Keratinocyte (primary cell): ENCODE data around the gene TSPAN2. TPM values are rescaled to one million over a fixed set of nuclear protein-coding genes. Genes with fewer than 3 reads are reported as not detected.

Source experiments
- DNase-seq: peaks from one replicate; pipeline ENCODE4 v3.0.0-alpha.2; 2011; ENCODE audit warnings: low read depth, missing footprints, low spot score
- FAIRE-seq: peaks from 2 replicates; lab custom pipeline; 2011; peaks lifted over from hg19 to GRCh38; lab: Jason Lieb, UNC
- H2AFZ ChIP-seq: 2 replicates; pipeline ENCODE4 v1.6.0; 2012; ENCODE audit warnings: low read length, control low read depth, inconsistent platforms; ENCODE audit not compliant: control insufficient read depth
- H3K27ac ChIP-seq: 2 replicates; pipeline ENCODE4 v1.5.1; 2011; ENCODE audit warnings: low read length; ENCODE audit not compliant: control insufficient read depth, insufficient read depth
- H3K27me3 ChIP-seq: 3 replicates; pipeline ENCODE4 v1.6.0; 2011; ENCODE audit warnings: low read length; ENCODE audit not compliant: control insufficient read depth, insufficient read depth; ENCODE audit errors: extremely low read depth
- H3K36me3 ChIP-seq, 2 experiments: 2 replicates in 1 of 2; 3 replicates in 1 of 2; pipeline ENCODE4 v1.5.1; 2011; ENCODE audit warnings: low read length in 2 of 2, mild to moderate bottlenecking in 1 of 2; ENCODE audit not compliant: control insufficient read depth in 2 of 2, insufficient read depth in 2 of 2; ENCODE audit errors: extremely low read depth in 1 of 2
- H3K4me1 ChIP-seq: 3 replicates; pipeline ENCODE4 v1.5.1; 2011; ENCODE audit warnings: low read length; ENCODE audit not compliant: control insufficient read depth, insufficient read depth; ENCODE audit errors: extremely low read depth
- H3K4me2 ChIP-seq: 3 replicates; pipeline ENCODE4 v1.6.0; 2011; ENCODE audit warnings: low read depth, low read length; ENCODE audit not compliant: control insufficient read depth, insufficient read depth; ENCODE audit errors: extremely low read depth
- H3K4me3 ChIP-seq, 3 experiments: fragments of 200-600 bp in 1 of 3; sonication (generic) in 1 of 3; 2 replicates in 2 of 3; 3 replicates in 1 of 3; pipeline ENCODE4 v1.5.1; 2011 to 2016; ENCODE audit warnings: low read length in 3 of 3, mild to moderate bottlenecking in 3 of 3, control low read depth in 2 of 3, inconsistent platforms in 1 of 3, low read depth in 1 of 3, mixed read lengths in 1 of 3, mixed run types in 1 of 3, moderate library complexity in 1 of 3; ENCODE audit not compliant: control insufficient read depth in 2 of 3, insufficient read depth in 2 of 3; ENCODE audit errors: extremely low read depth in 1 of 3
- H3K79me2 ChIP-seq: 2 replicates; pipeline ENCODE4 v1.6.0; 2012; ENCODE audit warnings: low read length; ENCODE audit not compliant: control insufficient read depth, insufficient read depth
- H3K9ac ChIP-seq: 3 replicates; pipeline ENCODE4 v1.6.0; 2011; ENCODE audit warnings: low read length; ENCODE audit not compliant: control insufficient read depth, insufficient read depth; ENCODE audit errors: extremely low read depth
- H3K9me1 ChIP-seq: 3 replicates; pipeline ENCODE4 v1.6.0; 2011; ENCODE audit warnings: low read length; ENCODE audit not compliant: control insufficient read depth, insufficient read depth; ENCODE audit errors: extremely low read depth
- H3K9me3 ChIP-seq: 2 replicates; pipeline ENCODE4 v1.5.1; 2012; ENCODE audit warnings: low read depth, low read length; ENCODE audit not compliant: control insufficient read depth
- H4K20me1 ChIP-seq: 3 replicates; pipeline ENCODE4 v1.6.0; 2011; ENCODE audit warnings: low read length; ENCODE audit not compliant: control insufficient read depth, insufficient read depth; ENCODE audit errors: extremely low read depth
- EZH2 ChIP-seq: IDR thresholded peaks from one replicate; pipeline ENCODE4 v1.6.1; 2012; ENCODE audit warnings: inconsistent platforms, mild to moderate bottlenecking, low read length, moderate library complexity
- dilution Hi-C: fragments of 300-500 bp; cut with MboI; formaldehyde crosslinking; loops from one replicate; pipeline ENCODE4 v1.7.0; 2020; ENCODE audit warnings: low sequenced_read_pairs; ENCODE audit not compliant: extremely low pct_ligation_motif_present
- polyA plus RNA-seq, 5 experiments: library from polyadenylated mRNA; depleted of rRNA in 3 of 5; stranded (reverse) in 3 of 5; stranded (forward) in 1 of 5; unstranded in 1 of 5; fragments of >200 nt; gene quantifications; 1 replicate in 1 of 5; 2 replicates in 3 of 5; 3 replicates in 1 of 5; pipeline versions ENCODE4 v1.2.1 to v1.2.3, GENCODE V29; 2011 to 2012; ENCODE audit warnings: missing spikeins in 2 of 5, low read depth in 1 of 5, low replicate concordance in 1 of 5
- TF ChIP-seq, protein P1 (sequence below), 3 experiments: IDR thresholded peaks in 1 of 3; conservative IDR thresholded peaks in 1 of 3; optimal IDR thresholded peaks in 1 of 3; 2 replicates in 2 of 3; 3 replicates in 1 of 3; pipeline versions ENCODE3 to v1.5.1; 2011; ENCODE audit warnings: low read length in 3 of 3, mild to moderate bottlenecking in 3 of 3, moderate library complexity in 2 of 3, control low read depth in 1 of 3, inconsistent platforms in 1 of 3; ENCODE audit not compliant: insufficient read depth in 2 of 3; ENCODE audit errors: extremely low read depth in 1 of 3

Gene TSPAN2
- polyA plus RNA-seq, 1 donor (not counting 4 experiments of a cell fraction or from before 2014, with no cell fraction given), result 0.37 TPM

DNA sequence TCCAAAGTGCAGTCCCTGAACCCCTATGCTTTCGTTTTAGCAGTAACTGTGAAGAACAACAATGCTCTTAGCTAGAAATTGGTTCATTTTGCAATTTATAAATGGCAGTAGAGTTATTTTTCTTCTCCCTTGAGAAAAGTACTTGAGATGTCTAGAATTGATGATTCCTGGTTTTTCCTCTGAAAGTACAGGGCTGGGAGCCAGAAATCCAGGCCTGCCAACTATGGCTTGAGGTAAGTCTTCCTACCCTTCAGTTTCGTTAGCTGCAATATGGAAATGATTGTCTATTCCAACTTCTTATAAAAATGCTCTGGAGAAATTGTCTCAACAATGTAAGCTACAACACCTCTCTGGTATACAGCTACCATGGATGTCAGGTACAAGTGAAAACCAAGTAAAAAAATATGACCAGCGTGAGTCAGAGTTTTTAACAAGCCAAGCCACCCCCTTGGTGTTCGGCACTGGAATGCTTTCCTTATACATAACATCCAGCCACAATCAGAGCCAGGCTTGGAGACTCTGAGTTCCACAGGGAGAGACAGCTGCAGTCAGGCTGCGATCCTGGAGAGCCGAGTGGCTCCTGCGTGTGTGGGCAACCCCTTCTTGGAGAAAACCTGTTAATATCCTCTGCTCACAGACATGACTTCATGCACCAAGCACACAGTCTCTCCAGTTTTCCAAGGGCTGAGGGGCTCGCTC lies 22.0 kb downstream of the TSPAN2 start:
- Histone ChIP-seq H3K9ac (no peak overlapping the region), H3K9me1 (no peaks in the 10 kb centered on the region), H2AFZ (no peak overlapping the region), H3K36me3 (no peaks in the 10 kb centered on the region), H3K27me3 (no peaks in the 10 kb centered on the region), H3K4me1 (peaks cover 55% of the 10 kb centered on the region), H4K20me1 (no peaks in the 10 kb centered on the region), H3K9me3 (no peaks in the 10 kb centered on the region), H3K79me2 (no peaks in the 10 kb centered on the region), H3K27ac (peak overlapping the region; percentile 15), H3K4me2 (peak overlapping the region; percentile 76), H3K4me3 (no peak overlapping the region)
- DNase-seq (peak; percentile 69), FAIRE-seq (peak; percentile 90)
- no peak for TF ChIP-seq EZH2
- TF ChIP-seq, protein P1, sequence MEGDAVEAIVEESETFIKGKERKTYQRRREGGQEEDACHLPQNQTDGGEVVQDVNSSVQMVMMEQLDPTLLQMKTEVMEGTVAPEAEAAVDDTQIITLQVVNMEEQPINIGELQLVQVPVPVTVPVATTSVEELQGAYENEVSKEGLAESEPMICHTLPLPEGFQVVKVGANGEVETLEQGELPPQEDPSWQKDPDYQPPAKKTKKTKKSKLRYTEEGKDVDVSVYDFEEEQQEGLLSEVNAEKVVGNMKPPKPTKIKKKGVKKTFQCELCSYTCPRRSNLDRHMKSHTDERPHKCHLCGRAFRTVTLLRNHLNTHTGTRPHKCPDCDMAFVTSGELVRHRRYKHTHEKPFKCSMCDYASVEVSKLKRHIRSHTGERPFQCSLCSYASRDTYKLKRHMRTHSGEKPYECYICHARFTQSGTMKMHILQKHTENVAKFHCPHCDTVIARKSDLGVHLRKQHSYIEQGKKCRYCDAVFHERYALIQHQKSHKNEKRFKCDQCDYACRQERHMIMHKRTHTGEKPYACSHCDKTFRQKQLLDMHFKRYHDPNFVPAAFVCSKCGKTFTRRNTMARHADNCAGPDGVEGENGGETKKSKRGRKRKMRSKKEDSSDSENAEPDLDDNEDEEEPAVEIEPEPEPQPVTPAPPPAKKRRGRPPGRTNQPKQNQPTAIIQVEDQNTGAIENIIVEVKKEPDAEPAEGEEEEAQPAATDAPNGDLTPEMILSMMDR (optimal IDR thresholded peaks at IDR 0.05 in 1 of 3, IDR thresholded peaks at IDR 0.05 in 1 of 3, conservative IDR thresholded peaks at IDR 0.05 in 1 of 3; ENCODE audit: extremely low read depth in 1 of 3, insufficient read depth in 2 of 3, low read length in 3 of 3), result no peak
- dilution Hi-C loops, result no loop called here

DNA sequence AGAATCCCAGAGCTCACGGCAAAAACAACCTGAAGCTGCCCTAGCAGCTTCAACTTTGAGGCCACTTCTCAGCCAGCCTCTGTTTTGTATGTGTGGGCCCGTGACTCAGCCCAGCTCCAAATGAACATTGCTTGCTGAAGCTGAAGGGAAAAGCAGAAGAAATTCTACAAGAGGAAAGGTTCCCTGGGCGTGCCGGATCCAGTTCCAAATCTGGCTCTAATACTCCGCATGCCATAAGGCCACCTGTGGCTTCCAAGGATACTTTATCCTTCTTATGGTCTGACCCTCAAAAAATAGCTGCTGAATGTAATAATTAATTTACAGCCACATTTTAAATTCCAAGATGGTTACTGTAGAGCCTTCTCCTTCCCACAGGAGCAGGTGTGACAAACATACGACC lies 24.3 kb downstream of the TSPAN2 start:
- Histone ChIP-seq H3K9me3 (no peaks in the 10 kb centered on the region), H3K36me3 (no peaks in the 10 kb centered on the region), H3K9ac (no peak overlapping the region), H3K9me1 (no peaks in the 10 kb centered on the region), H3K4me1 (peaks cover 64% of the 10 kb centered on the region), H3K4me3 (no peak overlapping the region), H2AFZ (no peak overlapping the region), H3K27me3 (no peaks in the 10 kb centered on the region), H3K27ac (no peak overlapping the region), H3K79me2 (no peaks in the 10 kb centered on the region), H3K4me2 (peak overlapping the region; percentile 23), H4K20me1 (no peaks in the 10 kb centered on the region)
- no peak for TF ChIP-seq EZH2
- TF ChIP-seq, protein P1 (optimal IDR thresholded peaks at IDR 0.05 in 1 of 3, IDR thresholded peaks at IDR 0.05 in 1 of 3, conservative IDR thresholded peaks at IDR 0.05 in 1 of 3; ENCODE audit: extremely low read depth in 1 of 3, insufficient read depth in 2 of 3, low read length in 3 of 3), result no peak
- dilution Hi-C loops, result no loop called here
- DNase-seq (no peak), FAIRE-seq (peak; percentile 56)
